ENCODE data around the gene COL24A1. TPM values are rescaled to one million over a fixed set of nuclear protein-coding genes. Genes with fewer than 3 reads are reported as not detected.

Gene COL24A1
- total RNA-seq, 1 experiment from 2014 or later: 1.1 TPM

DNA sequence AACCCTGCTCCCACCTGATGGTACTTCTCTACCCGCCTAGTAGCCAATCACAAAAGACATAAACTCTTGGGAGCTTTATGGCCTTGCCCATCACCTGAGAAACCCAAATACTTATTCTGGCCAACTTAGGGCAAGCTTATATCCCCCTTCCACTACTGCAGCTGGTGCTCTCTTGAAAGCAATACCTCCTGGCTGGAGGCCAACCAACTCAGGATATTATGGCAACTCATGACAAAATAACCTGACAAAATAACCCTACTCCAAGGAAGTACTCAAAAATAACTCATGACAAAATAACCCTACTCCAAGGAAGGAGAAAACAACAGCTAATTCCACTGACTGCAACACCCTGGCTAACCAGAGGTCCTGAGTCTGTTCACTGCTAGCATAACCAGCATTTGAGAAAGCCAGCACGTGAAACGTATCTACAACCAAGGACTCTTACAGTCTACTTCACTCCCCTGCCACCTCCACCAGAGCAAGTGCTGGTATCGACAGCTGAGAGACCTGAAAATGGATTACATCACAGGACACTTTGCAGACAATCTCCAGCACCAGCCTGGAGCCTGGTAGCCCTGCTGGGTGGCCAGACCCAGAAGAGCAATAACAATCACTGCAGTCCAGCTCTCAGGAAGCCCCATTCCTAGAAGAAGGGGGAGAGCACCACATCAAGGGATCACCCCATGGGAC is 179.9 kb downstream of the COL24A1 start:
- H3K27ac Mint-ChIP-seq: no peak overlapping the region
- ChIA-PET POLR2A (interaction anchor here (0.9 kb wide), 1 partner anchor 213 kb away, joined by 3 read pairs; no protein-coding TSS in a partner anchor), CTCF (interaction anchor here (0.9 kb wide), 1 partner anchor 42 kb away, joined by 4 read pairs; no protein-coding TSS in a partner anchor)
- H3K4me3 Mint-ChIP-seq: no peak overlapping the region
- DNase-seq (ENCODE audit: low spot score): no peak
- peaks cover 26% of the 10 kb centered on the region for H3K9me3 Mint-ChIP-seq
- TF ChIP-seq ZNF416 (CRISPR knock-in tag; IDR thresholded peaks at IDR 0.05) (no peak), FOXP4 (CRISPR knock-in tag; IDR thresholded peaks at IDR 0.05) (no peak), ZNF121 (CRISPR knock-in tag; IDR thresholded peaks at IDR 0.05) (no peak), TCF7 (CRISPR knock-in tag; IDR thresholded peaks at IDR 0.05; ENCODE audit: low read depth) (no peak), IRF1 (CRISPR knock-in tag; IDR thresholded peaks at IDR 0.05) (no peak), ATF1 (CRISPR knock-in tag; IDR thresholded peaks at IDR 0.05) (no peak), ZNF532 (CRISPR knock-in tag; IDR thresholded peaks at IDR 0.05; ENCODE audit: borderline replicate concordance) (no peak), FOXJ3 (CRISPR knock-in tag; IDR thresholded peaks at IDR 0.05; ENCODE audit: borderline replicate concordance) (no peak), MYBL2 (CRISPR knock-in tag; IDR thresholded peaks at IDR 0.05) (no peak), ZNF281 (CRISPR knock-in tag; IDR thresholded peaks at IDR 0.05) (no peak), FOXK1 (CRISPR knock-in tag; IDR thresholded peaks at IDR 0.05) (no peak), MLX (CRISPR knock-in tag; IDR thresholded peaks at IDR 0.05) (no peak)
- TF ChIP-seq, protein P1, sequence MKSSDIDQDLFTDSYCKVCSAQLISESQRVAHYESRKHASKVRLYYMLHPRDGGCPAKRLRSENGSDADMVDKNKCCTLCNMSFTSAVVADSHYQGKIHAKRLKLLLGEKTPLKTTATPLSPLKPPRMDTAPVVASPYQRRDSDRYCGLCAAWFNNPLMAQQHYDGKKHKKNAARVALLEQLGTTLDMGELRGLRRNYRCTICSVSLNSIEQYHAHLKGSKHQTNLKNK (CRISPR knock-in tag; IDR thresholded peaks at IDR 0.05): no peak
- no peak for ATAC-seq
- peaks cover 25% of the 10 kb centered on the region for H3K4me1 Mint-ChIP-seq
- peaks cover 3% of the 10 kb centered on the region; the same call in 1 of the 2 replicates for H3K27me3 Mint-ChIP-seq (ENCODE audit: low read depth)
- no peaks in the 10 kb centered on the region for H3K36me3 Mint-ChIP-seq
